ENCODE data around the gene LMO7.

- no peak for TF ChIP-seq CTCF (IDR thresholded peaks at IDR 0.05)
- TF ChIP-seq EP300 (IDR thresholded peaks at IDR 0.05), result no peak
- no peak for TF ChIP-seq POLR2A (IDR thresholded peaks at IDR 0.05)
Observed at GRCh38 chr13:75704927-75705288, 68.8 kb downstream of the LMO7 start.

Measured in stomach (tissue), 4 donors.